HepG2 (cell line): ENCODE results near the gene RPAP3. TPM values are rescaled to one million over a fixed set of nuclear protein-coding genes. Genes with fewer than 3 reads are reported as not detected.
A peak's percentile ranks its signal among the peaks of the same experiment; 100 is the strongest.

ENCODE experiments used
- BRF2 ChIP-seq: sonication (generic); formaldehyde crosslinking; IDR thresholded peaks from 2 replicates; pipeline ENCODE4 v1.8.1; 2022; ENCODE audit warnings: mild to moderate bottlenecking, missing genetic modification reagents
- CHD2 ChIP-seq: IDR thresholded peaks from 2 replicates; pipeline ENCODE4 v1.6.1; 2011; ENCODE audit warnings: low read depth, low read length, improper control_type of control experiment
- FOSL2 ChIP-seq: sonication (generic); formaldehyde crosslinking; IDR thresholded peaks from 2 replicates; pipeline ENCODE4 v1.4.0; 2020; ENCODE audit warnings: missing genetic modification reagents
- JDP2 ChIP-seq: sonication (generic); formaldehyde crosslinking; IDR thresholded peaks from 2 replicates; pipeline ENCODE4 v1.8.1; 2022; ENCODE audit warnings: missing genetic modification reagents, borderline replicate concordance
- KDM5B ChIP-seq: sonication (generic); formaldehyde crosslinking; IDR thresholded peaks from 2 replicates; pipeline ENCODE4 v1.4.0; 2020; ENCODE audit warnings: missing genetic modification reagents, mild to moderate bottlenecking, borderline replicate concordance
- KLF9 ChIP-seq: IDR thresholded peaks from 2 replicates; pipeline ENCODE4 v1.6.1; 2016; ENCODE audit warnings: low read depth
- POLR2AphosphoS2 ChIP-seq: IDR thresholded peaks from 2 replicates; pipeline ENCODE4 v1.6.1; 2011; ENCODE audit warnings: low read depth, low read length, improper control_type of control experiment
- SNAI1 ChIP-seq: sonication (generic); formaldehyde crosslinking; IDR thresholded peaks from 2 replicates; pipeline ENCODE4 v1.5.0; 2020; ENCODE audit warnings: mild to moderate bottlenecking, missing genetic modification reagents, borderline replicate concordance
- SOX5 ChIP-seq: IDR thresholded peaks from 2 replicates; pipeline ENCODE4 v1.6.1; 2016; ENCODE audit warnings: borderline replicate concordance
- TEF ChIP-seq: sonication (generic); formaldehyde crosslinking; IDR thresholded peaks from 2 replicates; pipeline ENCODE4 v1.5.0; 2020; ENCODE audit warnings: missing genetic modification reagents
- TGIF2 ChIP-seq: IDR thresholded peaks from 2 replicates; pipeline ENCODE4 v1.6.1; 2016; ENCODE audit warnings: control low read depth, missing compliant biosample characterization
- THAP9 ChIP-seq: sonication (generic); formaldehyde crosslinking; IDR thresholded peaks from 2 replicates; pipeline ENCODE4; 2020; ENCODE audit warnings: missing genetic modification reagents, mild to moderate bottlenecking, borderline replicate concordance
- ZNF33B ChIP-seq: sonication (generic); formaldehyde crosslinking; IDR thresholded peaks from 2 replicates; pipeline ENCODE4 v1.5.1; 2020; ENCODE audit warnings: mild to moderate bottlenecking, missing genetic modification reagents
- ZNF382 ChIP-seq: sonication (generic); formaldehyde crosslinking; IDR thresholded peaks from 2 replicates; pipeline ENCODE4 v1.5.0; 2020; ENCODE audit warnings: missing genetic modification reagents, mild to moderate bottlenecking, borderline replicate concordance
- ZNF441 ChIP-seq: sonication (generic); formaldehyde crosslinking; IDR thresholded peaks from 2 replicates; pipeline ENCODE4 v1.7.0; 2021; ENCODE audit warnings: missing genetic modification reagents, borderline replicate concordance
- ZNF562 ChIP-seq: sonication (generic); formaldehyde crosslinking; IDR thresholded peaks from 2 replicates; pipeline ENCODE4 v1.8.0; 2022; ENCODE audit warnings: missing genetic modification reagents, borderline replicate concordance
- ZNF598 ChIP-seq: sonication (generic); formaldehyde crosslinking; IDR thresholded peaks from 2 replicates; pipeline ENCODE4 v1.5.1; 2020; ENCODE audit warnings: mild to moderate bottlenecking, missing genetic modification reagents, borderline replicate concordance
- polyA plus RNA-seq, 8 experiments: library from polyadenylated mRNA; depleted of rRNA in 3 of 8; stranded (reverse) in 7 of 8; unstranded in 1 of 8; fragments of >200 nt; fragmentation: Illumina TruSeq in 4 of 8; extraction: Trizol in 4 of 8; gene quantifications; 2 replicates each; pipeline versions ENCODE4 v1.2.1 to v1.2.3, GENCODE V29; 2011 to 2016; ENCODE audit warnings: low read depth in 4 of 8, missing spikeins in 1 of 8, mixed read lengths in 1 of 8; ENCODE audit not compliant: insufficient read depth in 1 of 8
- total RNA-seq, 5 experiments: library from RNA; depleted of rRNA; stranded (reverse); fragments of >200 nt; fragmentation: Illumina TruSeq; extraction: Trizol; gene quantifications; 2 replicates each; pipeline ENCODE4 v1.2.3, GENCODE V29; 2016; ENCODE audit warnings: low read depth in 1 of 5
- TF ChIP-seq, protein P1 (sequence below): sonication (generic); formaldehyde crosslinking; IDR thresholded peaks from 2 replicates; pipeline ENCODE4 v1.9.0; 2021; ENCODE audit warnings: missing genetic modification reagents, mild to moderate bottlenecking, borderline replicate concordance
- TF ChIP-seq, protein P2 (sequence below): IDR thresholded peaks from 2 replicates; pipeline ENCODE4 v1.4.0; 2020; ENCODE audit warnings: mild to moderate bottlenecking, missing genetic modification reagents

RPAP3 gene
- total and polyA plus RNA-seq, 2 of the 13 experiments (the other 11 are each of a cell fraction or from before 2014, with no cell fraction given): 8.8 to 32.8 TPM

- no peak for TF ChIP-seq ZNF562 (CRISPR knock-in tag)
- no peak for TF ChIP-seq BRF2
- TF ChIP-seq THAP9 (CRISPR knock-in tag): no peak; the same call in 1 of the 2 replicates
- TF ChIP-seq ZNF598 (CRISPR knock-in tag): peak; percentile 70; the same call in 1 of the 2 replicates
- TF ChIP-seq, protein P1, sequence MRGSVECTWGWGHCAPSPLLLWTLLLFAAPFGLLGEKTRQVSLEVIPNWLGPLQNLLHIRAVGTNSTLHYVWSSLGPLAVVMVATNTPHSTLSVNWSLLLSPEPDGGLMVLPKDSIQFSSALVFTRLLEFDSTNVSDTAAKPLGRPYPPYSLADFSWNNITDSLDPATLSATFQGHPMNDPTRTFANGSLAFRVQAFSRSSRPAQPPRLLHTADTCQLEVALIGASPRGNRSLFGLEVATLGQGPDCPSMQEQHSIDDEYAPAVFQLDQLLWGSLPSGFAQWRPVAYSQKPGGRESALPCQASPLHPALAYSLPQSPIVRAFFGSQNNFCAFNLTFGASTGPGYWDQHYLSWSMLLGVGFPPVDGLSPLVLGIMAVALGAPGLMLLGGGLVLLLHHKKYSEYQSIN (CRISPR knock-in tag): no peak
- peak; percentile 87; the same call in 1 of the 2 replicates for TF ChIP-seq SNAI1 (CRISPR knock-in tag)
- TF ChIP-seq ZNF382 (CRISPR knock-in tag): no peak
- TF ChIP-seq, protein P2, sequence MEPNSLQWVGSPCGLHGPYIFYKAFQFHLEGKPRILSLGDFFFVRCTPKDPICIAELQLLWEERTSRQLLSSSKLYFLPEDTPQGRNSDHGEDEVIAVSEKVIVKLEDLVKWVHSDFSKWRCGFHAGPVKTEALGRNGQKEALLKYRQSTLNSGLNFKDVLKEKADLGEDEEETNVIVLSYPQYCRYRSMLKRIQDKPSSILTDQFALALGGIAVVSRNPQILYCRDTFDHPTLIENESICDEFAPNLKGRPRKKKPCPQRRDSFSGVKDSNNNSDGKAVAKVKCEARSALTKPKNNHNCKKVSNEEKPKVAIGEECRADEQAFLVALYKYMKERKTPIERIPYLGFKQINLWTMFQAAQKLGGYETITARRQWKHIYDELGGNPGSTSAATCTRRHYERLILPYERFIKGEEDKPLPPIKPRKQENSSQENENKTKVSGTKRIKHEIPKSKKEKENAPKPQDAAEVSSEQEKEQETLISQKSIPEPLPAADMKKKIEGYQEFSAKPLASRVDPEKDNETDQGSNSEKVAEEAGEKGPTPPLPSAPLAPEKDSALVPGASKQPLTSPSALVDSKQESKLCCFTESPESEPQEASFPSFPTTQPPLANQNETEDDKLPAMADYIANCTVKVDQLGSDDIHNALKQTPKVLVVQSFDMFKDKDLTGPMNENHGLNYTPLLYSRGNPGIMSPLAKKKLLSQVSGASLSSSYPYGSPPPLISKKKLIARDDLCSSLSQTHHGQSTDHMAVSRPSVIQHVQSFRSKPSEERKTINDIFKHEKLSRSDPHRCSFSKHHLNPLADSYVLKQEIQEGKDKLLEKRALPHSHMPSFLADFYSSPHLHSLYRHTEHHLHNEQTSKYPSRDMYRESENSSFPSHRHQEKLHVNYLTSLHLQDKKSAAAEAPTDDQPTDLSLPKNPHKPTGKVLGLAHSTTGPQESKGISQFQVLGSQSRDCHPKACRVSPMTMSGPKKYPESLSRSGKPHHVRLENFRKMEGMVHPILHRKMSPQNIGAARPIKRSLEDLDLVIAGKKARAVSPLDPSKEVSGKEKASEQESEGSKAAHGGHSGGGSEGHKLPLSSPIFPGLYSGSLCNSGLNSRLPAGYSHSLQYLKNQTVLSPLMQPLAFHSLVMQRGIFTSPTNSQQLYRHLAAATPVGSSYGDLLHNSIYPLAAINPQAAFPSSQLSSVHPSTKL (CRISPR knock-in tag): peak; percentile 13
- peak; percentile 63; the same call in 1 of the 2 replicates for TF ChIP-seq TGIF2 (CRISPR knock-in tag)
- TF ChIP-seq KDM5B: peak; percentile 93
- peak; percentile 26; the same call in 1 of the 2 replicates for TF ChIP-seq CHD2
- no peak for TF ChIP-seq JDP2 (CRISPR knock-in tag)
- no peak for TF ChIP-seq POLR2AphosphoS2
- TF ChIP-seq KLF9 (CRISPR knock-in tag): peak; percentile 35; the same call in 1 of the 2 replicates
- 0 out of 2 replicates have a peak, but pooled peaks have one; percentile 19 for TF ChIP-seq SOX5 (CRISPR knock-in tag)
- peak; percentile 94 for TF ChIP-seq FOSL2
- TF ChIP-seq ZNF441: no peak
- TF ChIP-seq ZNF33B (CRISPR knock-in tag): no peak
- TF ChIP-seq TEF (CRISPR knock-in tag): no peak
Measured at GRCh38 chr12:47705566-47706425, at the start of gene RPAP3 (continued).
